Measurements from ENCODE around the gene ZDHHC1. TPM values are rescaled to one million over a fixed set of nuclear protein-coding genes. Genes with fewer than 3 reads are reported as not detected.
"Not testable (repeated sequence)": the region's sequence is repeated elsewhere in the genome, so short reads cannot be mapped to it uniquely, and the experiment has no call there.

The ZDHHC1 gene
- polyA plus RNA-seq, 6 donors from 2014 or later = 0.17 to 0.23 (median 0.21) TPM; not detected in 3

- DNase-seq (no peak), ATAC-seq (ENCODE audit: low read depth in 2 of 2) (no peak)
- Mint-ChIP-seq H3K36me3 (no peaks in the 10 kb centered on the region), H3K4me3 (peak overlapping the region in 1 of 8 donors; percentile 25), H3K4me1 (peaks cover 2 to 11% (median 5%) of the 10 kb centered on the region in 3 donors), H3K27ac (no peak overlapping the region), H3K9me3 (no peaks in the 10 kb centered on the region), H3K27me3 (peaks cover 43 to 48% (median 47%) of the 10 kb centered on the region in 3 donors)
Measured at GRCh38 chr16:67425061-67425460, 8.8 kb upstream of the ZDHHC1 start.

GRCh38 chr16:67424261-67424615 is 8.0 kb upstream of the ZDHHC1 start:
- H3K4me1 Mint-ChIP-seq = peaks cover 2 to 11% (median 5%) of the 10 kb centered on the region in 3 donors
- no peak overlapping the region for H3K27ac Mint-ChIP-seq
- no peak for ATAC-seq (ENCODE audit: low read depth in 2 of 2)
- no peak overlapping the region for H3K4me3 Mint-ChIP-seq
- no peaks in the 10 kb centered on the region for H3K9me3 Mint-ChIP-seq
- peaks cover 44 to 47% (median 47%) of the 10 kb centered on the region in 3 donors for H3K27me3 Mint-ChIP-seq
- no peaks in the 10 kb centered on the region for H3K36me3 Mint-ChIP-seq
- no peak for DNase-seq

- DNase-seq (no peak), ATAC-seq (ENCODE audit: low read depth in 2 of 2) (no peak)
- no peak overlapping the region for H3K27ac Mint-ChIP-seq
- H3K27me3 Mint-ChIP-seq = peaks cover 40 to 46% (median 44%) of the 10 kb centered on the region in 3 donors
- H3K9me3 Mint-ChIP-seq = no peaks in the 10 kb centered on the region
- H3K4me3 Mint-ChIP-seq = no peak overlapping the region
- H3K36me3 Mint-ChIP-seq = no peaks in the 10 kb centered on the region
- H3K4me1 Mint-ChIP-seq = peaks cover 2 to 11% (median 5%) of the 10 kb centered on the region in 3 donors
Measured at GRCh38 chr16:67423611-67424260, 7.5 kb upstream of the ZDHHC1 start.

- no peak overlapping the region for H3K27ac Mint-ChIP-seq
- ATAC-seq (ENCODE audit: low read depth in 2 of 2) (no peak), DNase-seq (no peak)
- H3K4me1 Mint-ChIP-seq = peaks cover 2 to 4% (median 3%) of the 10 kb centered on the region in 3 donors
- no peaks in the 10 kb centered on the region for H3K36me3 Mint-ChIP-seq
- H3K27me3 Mint-ChIP-seq = peaks cover 36 to 44% (median 41%) of the 10 kb centered on the region in 3 donors
- no peak overlapping the region for H3K4me3 Mint-ChIP-seq
- H3K9me3 Mint-ChIP-seq = no peaks in the 10 kb centered on the region
Measured at GRCh38 chr16:67423015-67423414, 6.7 kb upstream of the ZDHHC1 start.

GRCh38 chr16:67421030-67421429 is 4.8 kb upstream of the ZDHHC1 start:
- Mint-ChIP-seq H3K36me3 (no peaks in the 10 kb centered on the region), H3K27me3 (peaks cover 33 to 42% (median 38%) of the 10 kb centered on the region in 3 donors), H3K4me3 (no peak overlapping the region), H3K27ac (no peak overlapping the region), H3K4me1 (peaks cover 5 to 8% (median 6%) of the 10 kb centered on the region in 3 donors), H3K9me3 (no peaks in the 10 kb centered on the region)
- DNase-seq = no peak
- no peak for ATAC-seq (ENCODE audit: low read depth in 2 of 2)

GRCh38 chr16:67419931-67420330 is 3.7 kb upstream of the ZDHHC1 start:
- ATAC-seq (ENCODE audit: low read depth in 2 of 2) = no peak
- no peak for DNase-seq
- Mint-ChIP-seq H3K9me3 (no peaks in the 10 kb centered on the region), H3K4me3 (no peak overlapping the region), H3K27me3 (peaks cover 24 to 42% (median 38%) of the 10 kb centered on the region in 3 donors), H3K4me1 (peaks cover 9 to 12% (median 12%) of the 10 kb centered on the region in 3 donors), H3K36me3 (no peaks in the 10 kb centered on the region), H3K27ac (peak overlapping the region in 1 of 6 donors; percentile 1)

- peak overlapping the region in 3 of 6 donors; percentile 1 to 84 (median 26) for H3K27ac Mint-ChIP-seq
- DNase-seq = no peak
- ATAC-seq (ENCODE audit: low read depth in 2 of 2) = no peak
- peak overlapping the region in 1 of 8 donors; percentile 22 for H3K4me3 Mint-ChIP-seq
- H3K4me1 Mint-ChIP-seq = peaks cover 9 to 12% (median 12%) of the 10 kb centered on the region in 3 donors
- H3K36me3 Mint-ChIP-seq = no peaks in the 10 kb centered on the region
- peaks cover 24 to 42% (median 38%) of the 10 kb centered on the region in 3 donors for H3K27me3 Mint-ChIP-seq
- H3K9me3 Mint-ChIP-seq = no peaks in the 10 kb centered on the region
Measured at GRCh38 chr16:67419502-67419901, 3.2 kb upstream of the ZDHHC1 start.

- Mint-ChIP-seq H3K27ac (peak overlapping the region in 3 of 6 donors; percentile 17 to 87 (median 49)), H3K36me3 (no peaks in the 10 kb centered on the region), H3K4me1 (peaks cover 9 to 12% (median 12%) of the 10 kb centered on the region in 3 donors), H3K4me3 (peak overlapping the region; percentile 15 to 87 (median 72)), H3K27me3 (peaks cover 14 to 39% (median 24%) of the 10 kb centered on the region in 3 donors), H3K9me3 (no peaks in the 10 kb centered on the region)
- DNase-seq (no peak), ATAC-seq (ENCODE audit: low read depth in 2 of 2) (no peak)
Measured at GRCh38 chr16:67417333-67418061, 1.2 kb upstream of the ZDHHC1 start.

- ATAC-seq (ENCODE audit: low read depth in 2 of 2); H3K9me3 Mint-ChIP-seq; DNase-seq; H3K36me3 Mint-ChIP-seq: not testable (repeated sequence)
- H3K27me3 Mint-ChIP-seq = peaks cover 14 to 29% (median 20%) of the 10 kb centered on the region in 3 donors
- peak overlapping the region in 3 of 6 donors; percentile 36 to 70 (median 60) for H3K27ac Mint-ChIP-seq
- H3K4me1 Mint-ChIP-seq = peaks cover 9 to 12% (median 12%) of the 10 kb centered on the region in 3 donors
- H3K4me3 Mint-ChIP-seq = peak overlapping the region; percentile 37 to 87 (median 70)
Measured at GRCh38 chr16:67415421-67415820, 856 bp downstream of the ZDHHC1 start.

GRCh38 chr16:67413978-67414911 is 2.0 kb downstream of the ZDHHC1 start:
- Mint-ChIP-seq H3K36me3 (no peaks in the 10 kb centered on the region), H3K9me3 (no peaks in the 10 kb centered on the region), H3K27me3 (peaks cover 7 to 26% (median 11%) of the 10 kb centered on the region in 3 donors), H3K4me1 (peaks cover 9 to 12% (median 12%) of the 10 kb centered on the region in 3 donors), H3K4me3 (peak overlapping the region in 2 of 8 donors; percentile 2 to 16), H3K27ac (peak overlapping the region in 3 of 6 donors; percentile 0 to 33 (median 17))
- no peak for DNase-seq
- no peak for ATAC-seq (ENCODE audit: low read depth in 2 of 2)

- H3K4me3 Mint-ChIP-seq = no peak overlapping the region
- no peaks in the 10 kb centered on the region for H3K36me3 Mint-ChIP-seq
- H3K4me1 Mint-ChIP-seq = peaks cover 9 to 12% (median 11%) of the 10 kb centered on the region in 3 donors
- ATAC-seq (ENCODE audit: low read depth in 2 of 2) (no peak), DNase-seq (no peak)
- peaks cover 0 to 13% (median 2%) of the 10 kb centered on the region in 3 donors for H3K27me3 Mint-ChIP-seq
- peak overlapping the region in 1 of 6 donors; percentile 44 for H3K27ac Mint-ChIP-seq
- H3K9me3 Mint-ChIP-seq = no peaks in the 10 kb centered on the region
Measured at GRCh38 chr16:67412294-67412693, 4.0 kb downstream of the ZDHHC1 start.

- ATAC-seq (ENCODE audit: low read depth in 2 of 2) (no peak), DNase-seq (no peak)
- Mint-ChIP-seq H3K9me3 (no peaks in the 10 kb centered on the region), H3K27ac (peak overlapping the region in 1 of 6 donors; percentile 24), H3K36me3 (no peaks in the 10 kb centered on the region), H3K4me1 (peaks cover 4 to 6% (median 5%) of the 10 kb centered on the region in 3 donors), H3K4me3 (peak overlapping the region in 1 of 8 donors; percentile 45), H3K27me3 (peaks cover 0 to 6% (median 0%) of the 10 kb centered on the region in 3 donors)
Measured at GRCh38 chr16:67411339-67411738, 4.9 kb downstream of the ZDHHC1 start.

- ATAC-seq (ENCODE audit: low read depth in 2 of 2) (no peak), DNase-seq (no peak)
- H3K36me3 Mint-ChIP-seq = no peaks in the 10 kb centered on the region
- no peaks in the 10 kb centered on the region for H3K4me1 Mint-ChIP-seq
- H3K4me3 Mint-ChIP-seq = no peak overlapping the region
- H3K27ac Mint-ChIP-seq = no peak overlapping the region
- H3K27me3 Mint-ChIP-seq = peaks cover 0 to 5% (median 0%) of the 10 kb centered on the region in 3 donors
- H3K9me3 Mint-ChIP-seq = no peaks in the 10 kb centered on the region
Measured at GRCh38 chr16:67409631-67410030, 6.6 kb downstream of the ZDHHC1 start.
